BLaER1 (cell line): ENCODE data around the gene NXN.
"Not testable (repeated sequence)": the region's sequence is repeated elsewhere in the genome, so short reads cannot be mapped to it uniquely, and the experiment has no call there.

ENCODE experiments used
- H3K27ac ChIP-seq: shearing (Covaris generic); formaldehyde crosslinking; 2 replicates; pipeline ENCODE4 v1.8.1; 2022
- H3K27me3 ChIP-seq: shearing (Covaris generic); formaldehyde crosslinking; 2 replicates; pipeline ENCODE4 v1.8.1; 2022
- H3K36me3 ChIP-seq: shearing (Covaris generic); formaldehyde crosslinking; 2 replicates; pipeline ENCODE4 v1.8.1; 2022
- H3K4me1 ChIP-seq: shearing (Covaris generic); formaldehyde crosslinking; 2 replicates; pipeline ENCODE4 v1.8.1; 2022
- H3K4me2 ChIP-seq: shearing (Covaris generic); formaldehyde crosslinking; 2 replicates; pipeline ENCODE4 v1.8.1; 2022
- H3K4me3 ChIP-seq: shearing (Covaris generic); formaldehyde crosslinking; 2 replicates; pipeline ENCODE4 v1.8.1; 2022
- H3K9ac ChIP-seq: shearing (Covaris generic); formaldehyde crosslinking; 2 replicates; pipeline ENCODE4 v1.8.1; 2022
- H3K9me3 ChIP-seq: shearing (Covaris generic); formaldehyde crosslinking; 2 replicates; pipeline ENCODE4 v1.8.1; 2022
- H4K20me1 ChIP-seq: shearing (Covaris generic); formaldehyde crosslinking; 2 replicates; pipeline ENCODE4 v1.8.1; 2022
- Cebpa-rat ChIP-seq: shearing (Covaris generic); IDR thresholded peaks from 2 replicates; pipeline ENCODE4 v1.8.1; 2022

The NXN gene

DNA sequence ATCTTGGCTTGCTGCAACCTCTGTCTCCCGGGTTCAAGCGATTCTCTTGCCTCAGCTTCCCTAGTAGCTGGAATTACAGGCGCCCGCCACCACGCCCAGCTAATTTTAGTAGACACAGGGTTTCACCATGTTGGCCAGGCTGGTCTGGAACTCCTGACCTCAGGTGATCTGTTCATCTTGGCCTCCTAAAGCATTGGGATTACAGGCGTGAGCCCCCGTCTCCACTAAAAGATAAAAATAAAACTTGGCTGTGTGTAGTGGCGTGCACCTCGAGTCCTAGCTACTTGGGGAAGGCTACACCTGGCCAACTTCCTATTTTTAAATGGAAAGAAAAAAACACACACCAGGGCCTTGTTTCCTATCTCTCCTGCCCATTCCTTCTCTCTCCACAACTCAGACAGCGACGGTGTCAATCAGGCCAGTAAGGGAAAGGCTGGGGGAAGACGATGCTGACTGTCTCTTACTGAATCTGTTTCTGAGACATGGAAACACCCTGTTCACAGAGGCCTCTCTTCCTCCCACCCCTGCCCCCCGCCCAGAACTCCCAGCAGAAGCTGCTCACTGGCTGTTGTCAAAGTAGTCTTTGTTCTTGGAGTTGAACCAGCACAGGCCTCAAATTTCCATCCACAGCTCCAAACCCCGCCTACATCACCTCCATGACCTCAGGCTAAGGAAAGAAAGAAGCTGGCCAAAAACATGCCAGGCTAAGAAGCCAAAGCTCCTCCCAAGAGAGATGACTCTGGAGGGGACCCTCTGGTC, 96.6 kb downstream of the NXN start:
- H3K9ac ChIP-seq, result 0 out of 2 replicates have a peak overlapping the region, but pooled peaks have one; percentile 23

DNA sequence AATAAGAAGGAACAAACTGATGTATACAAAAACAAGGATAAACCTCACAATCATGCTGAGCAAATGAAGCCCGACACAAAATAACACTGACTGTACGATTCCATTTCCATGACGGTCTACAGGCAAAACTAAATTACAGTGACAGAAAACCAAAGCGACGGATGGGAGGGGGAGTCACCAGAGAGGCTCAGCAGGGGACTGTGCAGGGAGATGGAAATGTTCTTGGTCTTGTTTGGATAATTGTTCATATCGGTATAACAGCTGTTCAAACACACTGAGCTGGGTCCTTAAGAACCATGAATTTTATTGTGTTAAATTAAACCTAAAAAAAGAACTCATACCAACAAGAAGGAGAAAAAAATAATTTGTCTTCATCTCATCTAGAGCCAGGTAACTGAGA, 97.8 kb downstream of the NXN start:
- no peak overlapping the region for H3K9ac ChIP-seq
- no peak for TF ChIP-seq Cebpa-rat
- peaks cover 91% of the 10 kb centered on the region for H3K4me1 ChIP-seq
- no peaks in the 10 kb centered on the region for H3K9me3 ChIP-seq
- peaks cover 79% of the 10 kb centered on the region for H4K20me1 ChIP-seq
- peak overlapping the region; percentile 74 for H3K4me2 ChIP-seq
- peaks cover 33% of the 10 kb centered on the region for H3K36me3 ChIP-seq
- H3K4me3 ChIP-seq, result no peak overlapping the region
- no peak overlapping the region for H3K27ac ChIP-seq
- H3K27me3 ChIP-seq, result no peaks in the 10 kb centered on the region

More for the DNA sequence above, 96.6 kb downstream of the NXN start:
- no peak overlapping the region for H3K4me3 ChIP-seq
- H3K27me3 ChIP-seq, result no peaks in the 10 kb centered on the region
- no peaks in the 10 kb centered on the region for H3K9me3 ChIP-seq
- peak overlapping the region; percentile 40 for H3K27ac ChIP-seq
- H3K4me1 ChIP-seq, result peaks cover 91% of the 10 kb centered on the region
- H3K4me2 ChIP-seq, result peak overlapping the region; percentile 56
- H4K20me1 ChIP-seq, result peaks cover 80% of the 10 kb centered on the region
- H3K36me3 ChIP-seq, result peaks cover 35% of the 10 kb centered on the region
- TF ChIP-seq Cebpa-rat, result no peak

DNA sequence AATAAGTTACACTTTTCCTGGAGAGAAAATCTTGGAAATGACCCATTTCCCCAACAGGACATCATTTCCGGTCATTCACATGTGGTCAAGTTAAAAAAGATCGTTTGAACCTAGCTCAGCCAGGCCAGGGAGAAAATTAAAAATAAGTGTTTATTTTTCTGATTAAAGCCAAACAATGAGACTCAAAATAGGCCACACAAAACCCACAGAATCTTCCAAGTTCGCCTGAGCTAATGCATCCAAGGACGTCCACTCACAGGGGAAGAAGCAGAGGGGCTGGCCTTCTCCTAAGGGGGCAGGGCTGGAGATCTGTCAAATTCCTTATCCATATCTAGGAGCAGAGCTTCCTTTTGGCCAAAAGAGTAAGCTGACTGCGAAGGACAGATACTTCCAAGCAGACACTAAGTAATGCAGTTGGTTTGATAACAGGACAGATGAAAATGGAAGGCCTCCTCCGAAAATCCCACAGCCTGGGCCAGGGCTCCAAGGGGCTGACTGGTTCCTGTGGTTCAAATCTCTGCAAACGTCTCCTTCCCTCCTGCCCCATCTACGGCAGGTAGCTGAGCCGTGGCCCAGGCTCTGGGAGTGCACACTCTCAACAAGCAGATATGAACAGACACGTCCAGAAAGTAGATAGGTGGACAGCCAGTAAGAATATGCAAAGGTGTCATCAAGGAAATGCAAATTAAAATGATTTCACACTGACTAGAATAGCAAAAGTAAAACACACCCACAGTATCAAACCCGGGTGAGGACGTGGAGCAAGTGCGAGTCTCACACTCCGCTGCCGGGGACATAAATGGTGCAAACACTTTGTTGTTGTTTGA, 98.9 kb downstream of the NXN start:
- Histone ChIP-seq H3K4me2 (peak overlapping the region; percentile 74), H3K9ac (no peak overlapping the region), H3K9me3 (no peaks in the 10 kb centered on the region), H3K36me3 (peaks cover 28% of the 10 kb centered on the region), H3K27ac (peak overlapping the region; percentile 50), H3K27me3 (no peaks in the 10 kb centered on the region), H3K4me3 (no peak overlapping the region), H4K20me1 (peaks cover 73% of the 10 kb centered on the region), H3K4me1 (peaks cover 92% of the 10 kb centered on the region)
- TF ChIP-seq Cebpa-rat, result no peak

DNA sequence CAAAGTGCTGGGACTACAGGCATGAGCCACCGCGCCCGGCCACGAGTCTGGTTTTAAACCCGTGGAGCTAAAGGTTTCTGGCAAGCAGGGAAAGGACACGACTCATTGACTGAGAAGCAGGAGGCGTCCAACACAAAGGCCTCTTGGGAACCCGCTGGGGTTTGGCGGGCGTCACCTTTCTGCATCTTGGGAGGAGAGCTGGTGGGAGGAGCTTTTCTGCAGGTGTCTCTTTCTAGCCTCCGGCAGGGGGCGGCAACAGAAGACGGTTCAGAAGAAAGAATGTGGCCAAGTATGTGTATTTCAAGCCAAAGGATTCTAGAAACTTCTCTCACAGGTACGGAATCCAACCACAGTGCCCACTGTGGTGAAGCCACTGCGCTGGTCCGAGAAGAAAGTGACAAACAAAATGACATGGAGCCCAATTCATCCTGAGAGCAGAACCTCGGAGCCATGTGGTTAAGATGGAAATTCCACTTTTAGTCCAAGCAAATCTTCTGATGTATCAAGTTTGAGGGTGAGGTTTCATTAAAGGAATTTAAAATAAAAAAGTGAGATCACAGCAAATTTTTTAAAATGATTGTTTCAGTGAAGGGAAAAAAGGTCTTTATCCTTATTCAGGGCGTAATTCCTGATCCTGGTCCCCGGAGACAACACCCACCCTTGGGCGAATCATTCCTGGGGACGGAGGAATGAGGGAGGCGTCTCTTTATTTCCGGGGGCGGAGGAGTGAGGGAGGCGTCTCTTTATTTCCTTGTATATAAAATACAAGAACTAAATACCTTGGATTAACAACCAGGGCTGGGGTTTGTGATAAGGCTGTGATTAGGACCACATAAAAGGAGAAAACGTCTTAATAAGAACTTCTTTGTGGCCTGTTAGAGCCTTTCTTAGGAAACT, 99.8 kb downstream of the NXN start:
- H3K9ac ChIP-seq, result peak overlapping the region; percentile 38; the same call in 1 of the 2 replicates
- peak overlapping the region; percentile 53 for H3K27ac ChIP-seq
- peaks cover 97% of the 10 kb centered on the region for H3K4me1 ChIP-seq
- peaks cover 3% of the 10 kb centered on the region; the same call in 1 of the 2 replicates for H3K9me3 ChIP-seq
- no peaks in the 10 kb centered on the region for H3K27me3 ChIP-seq
- no peak for TF ChIP-seq Cebpa-rat
- peak overlapping the region; percentile 74 for H3K4me2 ChIP-seq
- peaks cover 67% of the 10 kb centered on the region for H4K20me1 ChIP-seq
- peaks cover 31% of the 10 kb centered on the region for H3K36me3 ChIP-seq
- H3K4me3 ChIP-seq, result no peak overlapping the region

DNA sequence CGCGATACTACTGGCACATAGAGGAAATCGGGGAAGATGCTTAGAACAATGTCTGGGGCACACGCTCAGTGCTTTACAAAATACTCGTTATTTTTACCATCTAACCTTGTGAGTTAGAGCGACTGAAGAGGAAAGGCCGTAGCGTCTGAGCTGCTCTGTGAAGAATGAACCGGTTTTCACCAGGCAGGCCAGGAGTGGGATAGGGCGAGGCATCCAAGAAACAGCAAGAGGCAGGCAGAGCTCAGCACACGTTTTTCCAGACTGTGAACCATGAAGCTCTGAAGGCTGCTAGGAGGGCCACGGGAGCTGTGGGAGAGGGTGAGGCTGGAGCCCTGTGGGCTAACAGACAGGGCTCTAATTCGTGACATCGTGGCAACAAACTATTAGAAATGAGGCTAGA, 101.9 kb downstream of the NXN start:
- Histone ChIP-seq H3K27me3 (no peaks in the 10 kb centered on the region), H3K4me2 (peak overlapping the region; percentile 65)
- TF ChIP-seq Cebpa-rat, result no peak

DNA sequence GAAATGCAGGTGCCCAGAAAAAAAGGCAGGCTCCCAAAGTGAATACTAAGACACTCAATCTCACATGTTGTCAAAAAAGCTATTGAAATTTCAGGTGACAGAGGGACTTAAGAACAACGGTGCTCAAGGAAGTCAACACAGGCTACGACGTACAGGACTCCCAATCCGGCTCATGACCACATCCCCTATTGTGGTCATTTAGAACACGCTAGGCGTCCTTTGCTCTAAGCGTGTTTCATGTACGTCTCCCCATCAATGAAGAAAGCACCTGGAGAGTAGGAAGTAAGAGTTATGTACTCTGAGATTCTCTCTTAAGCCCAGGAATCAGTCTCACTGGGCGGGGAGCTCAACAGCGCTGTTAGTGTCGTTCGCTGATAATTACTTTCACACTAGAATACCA, 103.3 kb downstream of the NXN start:
- no peak for TF ChIP-seq Cebpa-rat
- 0 out of 2 replicates have a peak overlapping the region, but pooled peaks have one; percentile 43 for H3K27ac ChIP-seq
- peaks cover 31% of the 10 kb centered on the region for H3K9me3 ChIP-seq
- H3K4me3 ChIP-seq, result no peak overlapping the region
- H3K4me2 ChIP-seq, result peak overlapping the region; percentile 65
- peaks cover 93% of the 10 kb centered on the region for H3K4me1 ChIP-seq
- peaks cover 49% of the 10 kb centered on the region for H3K36me3 ChIP-seq
- H3K27me3 ChIP-seq, result no peaks in the 10 kb centered on the region
- H4K20me1 ChIP-seq, result peaks cover 44% of the 10 kb centered on the region
- H3K9ac ChIP-seq, result peak overlapping the region; percentile 32; the same call in 1 of the 2 replicates

More for the DNA sequence above, 101.9 kb downstream of the NXN start:
- Histone ChIP-seq H3K9me3 (peaks cover 25% of the 10 kb centered on the region), H4K20me1 (peaks cover 50% of the 10 kb centered on the region), H3K4me3 (no peak overlapping the region), H3K36me3 (peaks cover 47% of the 10 kb centered on the region), H3K27ac (peak overlapping the region; percentile 60), H3K4me1 (peaks cover 92% of the 10 kb centered on the region), H3K9ac (no peak overlapping the region)

DNA sequence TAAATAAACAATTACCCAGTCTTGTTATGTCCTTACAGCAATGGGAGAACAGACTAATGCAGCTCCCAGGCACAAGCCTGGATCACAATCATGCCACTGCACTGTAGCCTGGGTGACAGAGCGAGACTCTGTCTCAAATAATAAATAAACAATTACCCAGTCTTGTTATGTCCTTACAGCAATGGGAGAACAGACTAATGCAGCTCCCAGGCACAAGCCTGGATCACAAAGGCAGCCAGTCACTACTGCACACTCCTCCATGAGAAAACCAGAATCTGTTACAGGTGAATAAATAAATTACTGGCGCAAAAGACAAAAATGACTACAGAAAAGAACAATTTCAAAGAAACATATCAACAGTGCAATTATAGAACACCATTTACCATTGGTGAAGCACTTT, 105.0 kb downstream of the NXN start:
- peaks cover 47% of the 10 kb centered on the region for H3K36me3 ChIP-seq
- not testable (repeated sequence) for H3K4me2 ChIP-seq, H3K27ac ChIP-seq, H3K4me3 ChIP-seq, H3K27me3 ChIP-seq, H3K9ac ChIP-seq
- H3K4me1 ChIP-seq, result peaks cover 93% of the 10 kb centered on the region
- peaks cover 27% of the 10 kb centered on the region for H4K20me1 ChIP-seq
- peaks cover 31% of the 10 kb centered on the region for H3K9me3 ChIP-seq

DNA sequence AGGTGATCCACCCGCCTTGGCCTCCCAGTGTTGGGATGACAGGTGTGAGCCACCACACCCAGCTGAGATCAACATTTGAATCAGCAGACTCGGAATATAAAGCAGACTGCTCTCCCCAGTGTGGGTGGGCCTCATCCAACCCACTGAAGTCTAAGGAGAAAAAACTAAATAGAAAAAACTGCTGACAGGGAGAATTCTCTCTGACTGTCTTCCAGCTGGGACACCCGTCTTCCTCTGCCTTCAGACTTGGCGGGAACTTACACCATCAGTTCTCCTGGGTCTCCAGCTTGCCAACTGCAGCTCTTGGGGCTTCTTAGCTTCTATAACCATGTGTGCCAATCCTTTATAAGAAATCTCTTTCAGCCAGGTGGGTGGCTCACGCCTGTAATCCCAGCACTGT, 106.7 kb downstream of the NXN start:
- Histone ChIP-seq H3K27ac (0 out of 2 replicates have a peak overlapping the region, but pooled peaks have one; percentile 1), H3K4me1 (peaks cover 94% of the 10 kb centered on the region), H3K4me3 (no peak overlapping the region), H3K36me3 (peaks cover 49% of the 10 kb centered on the region), H3K4me2 (peak overlapping the region; percentile 93; the same call in 1 of the 2 replicates), H3K9me3 (peaks cover 31% of the 10 kb centered on the region), H4K20me1 (peaks cover 13% of the 10 kb centered on the region; the same call in 1 of the 2 replicates), H3K27me3 (no peaks in the 10 kb centered on the region), H3K9ac (no peak overlapping the region)
- no peak for TF ChIP-seq Cebpa-rat
